ENCODE data around the gene DUSP15. TPM values are rescaled to one million over a fixed set of nuclear protein-coding genes. Genes with fewer than 3 reads are reported as not detected.

DUSP15 gene
- total RNA-seq, 1 experiment from 2014 or later = 9.1 TPM

DNA sequence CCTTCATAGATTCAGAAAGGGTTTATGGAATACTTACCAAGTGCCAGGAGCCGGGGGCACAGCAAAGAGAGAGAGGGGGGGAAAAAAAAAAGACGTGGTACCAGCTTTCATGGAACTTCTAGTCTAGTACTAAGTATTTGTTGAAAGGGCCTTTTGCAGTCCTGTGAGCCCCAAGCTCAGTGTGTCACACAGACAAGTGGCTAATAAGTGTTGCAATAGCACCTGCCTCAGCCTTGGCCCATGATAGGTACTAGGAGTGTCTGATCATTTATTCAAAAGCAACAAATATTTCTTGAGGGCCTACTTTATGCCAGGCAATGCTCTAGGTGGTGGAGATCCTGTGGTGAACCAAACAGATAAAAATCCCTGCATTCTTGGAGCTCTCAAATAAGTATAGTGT, 43.3 kb downstream of the DUSP15 start:
- CTCF ChIA-PET = interaction anchor here (0.7 to 1.6 kb wide), 4 partner anchors 10 to 191 kb away, joined by 3 to 7 read pairs (median 4); no protein-coding TSS in a partner anchor

DNA sequence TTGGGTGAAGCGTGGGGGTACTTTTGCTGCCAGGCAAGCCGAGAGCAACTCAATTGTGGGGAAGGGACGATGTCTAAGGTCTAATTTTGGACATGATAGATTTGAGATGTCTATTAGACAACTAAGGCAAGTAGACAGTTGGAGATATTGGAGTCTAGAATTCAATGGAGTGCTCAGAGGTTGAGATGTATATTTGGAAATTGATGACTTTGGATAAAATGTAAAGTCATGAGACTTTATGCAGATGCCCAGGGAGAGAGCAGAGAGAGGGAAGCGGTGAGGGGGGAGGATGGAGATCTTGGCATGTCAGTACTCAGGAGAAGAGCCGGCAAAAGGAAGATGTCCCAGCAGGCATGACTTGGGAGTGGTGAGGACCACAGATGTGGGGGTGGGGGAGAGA, 44.3 kb downstream of the DUSP15 start:
- TF ChIP-seq, protein P1, sequence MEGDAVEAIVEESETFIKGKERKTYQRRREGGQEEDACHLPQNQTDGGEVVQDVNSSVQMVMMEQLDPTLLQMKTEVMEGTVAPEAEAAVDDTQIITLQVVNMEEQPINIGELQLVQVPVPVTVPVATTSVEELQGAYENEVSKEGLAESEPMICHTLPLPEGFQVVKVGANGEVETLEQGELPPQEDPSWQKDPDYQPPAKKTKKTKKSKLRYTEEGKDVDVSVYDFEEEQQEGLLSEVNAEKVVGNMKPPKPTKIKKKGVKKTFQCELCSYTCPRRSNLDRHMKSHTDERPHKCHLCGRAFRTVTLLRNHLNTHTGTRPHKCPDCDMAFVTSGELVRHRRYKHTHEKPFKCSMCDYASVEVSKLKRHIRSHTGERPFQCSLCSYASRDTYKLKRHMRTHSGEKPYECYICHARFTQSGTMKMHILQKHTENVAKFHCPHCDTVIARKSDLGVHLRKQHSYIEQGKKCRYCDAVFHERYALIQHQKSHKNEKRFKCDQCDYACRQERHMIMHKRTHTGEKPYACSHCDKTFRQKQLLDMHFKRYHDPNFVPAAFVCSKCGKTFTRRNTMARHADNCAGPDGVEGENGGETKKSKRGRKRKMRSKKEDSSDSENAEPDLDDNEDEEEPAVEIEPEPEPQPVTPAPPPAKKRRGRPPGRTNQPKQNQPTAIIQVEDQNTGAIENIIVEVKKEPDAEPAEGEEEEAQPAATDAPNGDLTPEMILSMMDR (IDR thresholded peaks at IDR 0.05; ENCODE audit: insufficient read depth in 1 of 2, low read depth in 1 of 2, low read length in 1 of 2, severe bottlenecking in 1 of 2, unreplicated experiment in 1 of 2) = no peak
- Mint-ChIP-seq H3K27ac (ENCODE audit: unreplicated experiment) (no peak overlapping the region), H3K4me1 (ENCODE audit: low read depth, unreplicated experiment) (no peaks in the 10 kb centered on the region), H3K9me3 (ENCODE audit: unreplicated experiment) (no peaks in the 10 kb centered on the region), H3K4me3 (ENCODE audit: unreplicated experiment) (no peak overlapping the region), H3K36me3 (ENCODE audit: insufficient read depth, unreplicated experiment) (no peaks in the 10 kb centered on the region), H3K27me3 (ENCODE audit: insufficient read depth, unreplicated experiment) (no peaks in the 10 kb centered on the region)
- Histone ChIP-seq H3K9me3 (no peaks in the 10 kb centered on the region), H3K4me1 (no peaks in the 10 kb centered on the region), H3K4me3 (ENCODE audit: low read depth, low read length) (no peak overlapping the region), H3K27me3 (replicated peaks; ENCODE audit: control insufficient read depth, insufficient read depth, low read length) (no peaks in the 10 kb centered on the region), H3K36me3 (ENCODE audit: control insufficient read depth, insufficient read depth, low read length) (no peaks in the 10 kb centered on the region)
- BruUV-seq (replicated peaks) = no TSS peak
- POLR2A ChIA-PET = no interaction called here
- DNase-seq = no peak
- intact Hi-C loops (cut with micrococcal nuclease; ENCODE audit: unreplicated experiment) = no loop called here
- CTCF ChIA-PET = interaction anchor here (0.6 kb wide), 1 partner anchor 199 kb away, joined by 3 read pairs; no protein-coding TSS in a partner anchor

More for the DNA sequence above, 43.3 kb downstream of the DUSP15 start:
- intact Hi-C loops (cut with micrococcal nuclease; ENCODE audit: unreplicated experiment) = no loop called here
- TF ChIP-seq, protein P1 (IDR thresholded peaks at IDR 0.05; ENCODE audit: insufficient read depth in 1 of 2, low read depth in 1 of 2, low read length in 1 of 2, severe bottlenecking in 1 of 2, unreplicated experiment in 1 of 2) = no peak
- no TSS peak for BruUV-seq (replicated peaks)
- no peaks in the 10 kb centered on the region for H3K36me3 ChIP-seq (ENCODE audit: control insufficient read depth, insufficient read depth, low read length)
- Mint-ChIP-seq H3K4me3 (ENCODE audit: unreplicated experiment) (no peak overlapping the region), H3K4me1 (ENCODE audit: low read depth, unreplicated experiment) (no peaks in the 10 kb centered on the region), H3K9me3 (ENCODE audit: unreplicated experiment) (no peaks in the 10 kb centered on the region), H3K27me3 (ENCODE audit: insufficient read depth, unreplicated experiment) (no peaks in the 10 kb centered on the region), H3K27ac (ENCODE audit: unreplicated experiment) (no peak overlapping the region), H3K36me3 (ENCODE audit: insufficient read depth, unreplicated experiment) (no peaks in the 10 kb centered on the region)
- H3K4me1 ChIP-seq = no peaks in the 10 kb centered on the region
- no peak overlapping the region for H3K4me3 ChIP-seq (ENCODE audit: low read depth, low read length)
- H3K27me3 ChIP-seq (replicated peaks; ENCODE audit: control insufficient read depth, insufficient read depth, low read length) = no peaks in the 10 kb centered on the region
- H3K9me3 ChIP-seq = no peaks in the 10 kb centered on the region
- POLR2A ChIA-PET = no interaction called here
- no peak for DNase-seq

DNA sequence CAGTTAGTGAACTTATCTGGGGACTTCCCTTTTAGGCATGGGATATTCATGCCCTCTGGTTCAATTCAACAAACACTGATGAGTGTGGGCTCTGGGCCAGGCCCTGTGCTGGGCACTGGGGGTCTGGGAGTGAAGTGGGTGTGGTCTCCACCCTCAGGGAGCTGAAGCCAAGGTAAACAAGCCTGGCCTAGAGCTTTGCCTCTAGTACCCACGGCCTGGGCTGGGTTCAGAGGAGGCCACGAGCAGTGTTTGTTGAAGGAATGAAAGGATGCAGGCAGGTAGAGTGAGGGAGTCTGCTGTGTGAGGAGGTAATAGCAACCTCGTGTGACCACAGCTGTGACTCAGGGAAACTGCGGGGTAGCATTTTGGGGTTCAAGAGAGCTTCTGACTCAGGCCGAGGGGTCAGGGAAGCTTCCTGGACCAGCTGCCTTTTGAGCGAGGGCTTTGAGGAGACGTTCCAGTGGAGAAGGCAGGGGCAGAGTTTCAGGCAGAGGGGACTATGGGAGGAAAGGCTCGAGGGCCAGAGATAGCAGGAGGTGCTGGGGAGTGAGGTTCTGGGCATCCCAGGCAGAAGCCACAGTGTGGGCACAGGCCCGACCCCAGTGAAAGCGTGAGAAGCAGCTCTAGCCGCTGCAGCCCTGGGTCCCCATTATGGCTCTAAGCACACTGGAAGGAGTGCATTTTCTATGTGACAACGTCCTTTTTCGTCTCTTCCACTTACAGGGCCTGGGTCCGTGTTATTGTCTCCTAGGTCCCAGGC, 45.6 kb downstream of the DUSP15 start:
- intact Hi-C loops (cut with micrococcal nuclease; ENCODE audit: unreplicated experiment) = no loop called here
- DNase-seq = no peak
- Mint-ChIP-seq H3K27me3 (ENCODE audit: insufficient read depth, unreplicated experiment) (no peaks in the 10 kb centered on the region), H3K4me1 (ENCODE audit: low read depth, unreplicated experiment) (no peaks in the 10 kb centered on the region), H3K4me3 (ENCODE audit: unreplicated experiment) (no peak overlapping the region), H3K9me3 (ENCODE audit: unreplicated experiment) (no peaks in the 10 kb centered on the region), H3K36me3 (ENCODE audit: insufficient read depth, unreplicated experiment) (no peaks in the 10 kb centered on the region), H3K27ac (ENCODE audit: unreplicated experiment) (no peak overlapping the region)
- no peaks in the 10 kb centered on the region for H3K4me1 ChIP-seq
- ChIA-PET CTCF (interaction anchor here (0.7 to 3.8 kb wide), 5 partner anchors 22 to 207 kb away, joined by 3 to 32 read pairs (median 7); partner anchors contain the start of gene PDRG1), POLR2A (no interaction called here)
- H3K36me3 ChIP-seq (ENCODE audit: control insufficient read depth, insufficient read depth, low read length) = no peaks in the 10 kb centered on the region
- no peaks in the 10 kb centered on the region for H3K27me3 ChIP-seq (replicated peaks; ENCODE audit: control insufficient read depth, insufficient read depth, low read length)
- no TSS peak for BruUV-seq (replicated peaks)
- no peak overlapping the region for H3K4me3 ChIP-seq (ENCODE audit: low read depth, low read length)
- TF ChIP-seq, protein P1 (IDR thresholded peaks at IDR 0.05; ENCODE audit: insufficient read depth in 1 of 2, low read depth in 1 of 2, low read length in 1 of 2, severe bottlenecking in 1 of 2, unreplicated experiment in 1 of 2) = no peak
- no peaks in the 10 kb centered on the region for H3K9me3 ChIP-seq

All from Caco-2 (cell line).